Astrocyte (in vitro differentiated cells and primary cell): Measurements from ENCODE around the gene RPL10A. TPM values are rescaled to one million over a fixed set of nuclear protein-coding genes. Genes with fewer than 3 reads are reported as not detected.
"Not testable (repeated sequence)": the region's sequence is repeated elsewhere in the genome, so short reads cannot be mapped to it uniquely, and the experiment has no call there.

Source experiments
- DNase-seq: peaks from one replicate; pipeline ENCODE4 v3.0.0-alpha.2; 2010; ENCODE audit warnings: low read depth
- FAIRE-seq: peaks from 2 replicates; lab custom pipeline; 2011; peaks lifted over from hg19 to GRCh38; lab: Jason Lieb, UNC
- H2AFZ ChIP-seq: 2 replicates; pipeline ENCODE4 v1.6.0; 2012; ENCODE audit warnings: low read depth, low read length, inconsistent platforms
- H3K27ac ChIP-seq: 2 replicates; pipeline ENCODE4 v1.5.1; 2011; ENCODE audit warnings: low read depth, low read length, inconsistent platforms
- H3K27me3 ChIP-seq: 2 replicates; pipeline ENCODE4 v1.6.0; 2011; ENCODE audit warnings: low read length, inconsistent platforms; ENCODE audit not compliant: insufficient read depth
- H3K36me3 ChIP-seq: 2 replicates; pipeline ENCODE4 v1.5.1; 2011; ENCODE audit warnings: low read length, inconsistent platforms; ENCODE audit not compliant: insufficient read depth
- H3K4me1 ChIP-seq: 2 replicates; pipeline ENCODE4 v1.5.1; 2011; ENCODE audit warnings: low read length, inconsistent platforms; ENCODE audit not compliant: insufficient read depth
- H3K4me2 ChIP-seq: 2 replicates; pipeline ENCODE4 v1.6.0; 2012; ENCODE audit warnings: low read length, inconsistent platforms
- H3K4me3 ChIP-seq: 2 replicates; pipeline ENCODE4 v1.5.1; 2011; ENCODE audit warnings: low read depth, mild to moderate bottlenecking, low read length, inconsistent platforms; ENCODE audit not compliant: insufficient read depth
- H3K79me2 ChIP-seq: 2 replicates; pipeline ENCODE4 v1.6.0; 2012; ENCODE audit warnings: mild to moderate bottlenecking, low read length, inconsistent platforms; ENCODE audit not compliant: insufficient read depth
- H3K9ac ChIP-seq: 2 replicates; pipeline ENCODE4 v1.6.0; 2012; ENCODE audit warnings: mild to moderate bottlenecking, low read length, inconsistent platforms
- H3K9me3 ChIP-seq: 2 replicates; pipeline ENCODE4 v1.5.1; 2012; ENCODE audit warnings: low read depth, mild to moderate bottlenecking, low read length, inconsistent platforms; ENCODE audit not compliant: insufficient read depth
- H4K20me1 ChIP-seq: 2 replicates; pipeline ENCODE4 v1.6.0; 2012; ENCODE audit warnings: low read length, inconsistent platforms; ENCODE audit not compliant: insufficient read depth
- H3K27ac Mint-ChIP-seq: one replicate; pipeline ENCODE4 v1.8.0; 2021; ENCODE audit warnings: mild to moderate bottlenecking, mixed read lengths; ENCODE audit not compliant: unreplicated experiment
- H3K27me3 Mint-ChIP-seq: one replicate; pipeline ENCODE4 v1.8.0; 2021; ENCODE audit warnings: low read depth, mixed read lengths; ENCODE audit not compliant: unreplicated experiment
- H3K36me3 Mint-ChIP-seq: one replicate; pipeline ENCODE4 v1.8.0; 2021; ENCODE audit warnings: low read depth, mixed read lengths; ENCODE audit not compliant: unreplicated experiment
- H3K4me1 Mint-ChIP-seq: one replicate; pipeline ENCODE4 v1.8.0; 2021; ENCODE audit warnings: low read depth, mixed read lengths; ENCODE audit not compliant: unreplicated experiment
- H3K4me3 Mint-ChIP-seq: one replicate; pipeline ENCODE4 v1.8.0; 2021; ENCODE audit warnings: mild to moderate bottlenecking, moderate library complexity, mixed read lengths; ENCODE audit not compliant: unreplicated experiment
- H3K9me3 Mint-ChIP-seq: one replicate; pipeline ENCODE4 v1.8.0; 2021; ENCODE audit warnings: mild to moderate bottlenecking, mixed read lengths; ENCODE audit not compliant: unreplicated experiment
- CTCF ChIP-seq: IDR thresholded peaks from 2 replicates; pipeline ENCODE4 v1.5.1; 2011; ENCODE audit warnings: low read depth, mild to moderate bottlenecking, inconsistent platforms, low read length, moderate library complexity; ENCODE audit not compliant: insufficient read depth
- EZH2 ChIP-seq: IDR thresholded peaks from 2 replicates; pipeline ENCODE4 v1.6.1; 2012; ENCODE audit warnings: mild to moderate bottlenecking, low read length, inconsistent platforms; ENCODE audit not compliant: insufficient read depth
- total RNA-seq: library from RNA; stranded (reverse); gene quantifications from 2 replicates; pipeline ENCODE4 v1.2.1, GENCODE V29; 2021

The RPL10A gene
- total RNA-seq, 1 donor from 2014 or later, result 887 TPM

- no peaks in the 10 kb centered on the region for H3K36me3 ChIP-seq
- no peak overlapping the region for H3K4me3 ChIP-seq
- no peak overlapping the region for H3K4me3 Mint-ChIP-seq
- no peak overlapping the region for H3K27ac Mint-ChIP-seq
- no peak overlapping the region for H3K27ac ChIP-seq
- FAIRE-seq (no peak), DNase-seq (no peak)
- no peaks in the 10 kb centered on the region for H3K9me3 ChIP-seq
- peaks cover 20% of the 10 kb centered on the region for H3K27me3 Mint-ChIP-seq
- no peaks in the 10 kb centered on the region for H3K4me1 Mint-ChIP-seq
- H3K4me1 ChIP-seq, result no peaks in the 10 kb centered on the region
- no peaks in the 10 kb centered on the region for H3K79me2 ChIP-seq
- peaks cover 12% of the 10 kb centered on the region for H3K27me3 ChIP-seq
- H3K36me3 Mint-ChIP-seq, result no peaks in the 10 kb centered on the region
- TF ChIP-seq EZH2 (no peak), CTCF (no peak)
- no peak overlapping the region for H3K9ac ChIP-seq
- H4K20me1 ChIP-seq, result no peaks in the 10 kb centered on the region
- no peak overlapping the region for H2AFZ ChIP-seq
- no peak overlapping the region for H3K4me2 ChIP-seq
- no peaks in the 10 kb centered on the region for H3K9me3 Mint-ChIP-seq
Observed at GRCh38 chr6:35516712-35517111, 48.5 kb downstream of the RPL10A start.

GRCh38 chr6:35517978-35518377 is 49.8 kb downstream of the RPL10A start:
- peaks cover 12% of the 10 kb centered on the region for H3K27me3 ChIP-seq
- not testable (repeated sequence) for H3K27ac ChIP-seq, H3K9me3 Mint-ChIP-seq, H3K4me3 Mint-ChIP-seq, H3K4me1 ChIP-seq, H3K4me2 ChIP-seq, H4K20me1 ChIP-seq, H3K36me3 Mint-ChIP-seq, H3K4me1 Mint-ChIP-seq, H3K36me3 ChIP-seq, FAIRE-seq, DNase-seq, H3K27ac Mint-ChIP-seq, H3K4me3 ChIP-seq, H3K9me3 ChIP-seq, H2AFZ ChIP-seq, H3K79me2 ChIP-seq, H3K9ac ChIP-seq
- peaks cover 29% of the 10 kb centered on the region for H3K27me3 Mint-ChIP-seq

DNA sequence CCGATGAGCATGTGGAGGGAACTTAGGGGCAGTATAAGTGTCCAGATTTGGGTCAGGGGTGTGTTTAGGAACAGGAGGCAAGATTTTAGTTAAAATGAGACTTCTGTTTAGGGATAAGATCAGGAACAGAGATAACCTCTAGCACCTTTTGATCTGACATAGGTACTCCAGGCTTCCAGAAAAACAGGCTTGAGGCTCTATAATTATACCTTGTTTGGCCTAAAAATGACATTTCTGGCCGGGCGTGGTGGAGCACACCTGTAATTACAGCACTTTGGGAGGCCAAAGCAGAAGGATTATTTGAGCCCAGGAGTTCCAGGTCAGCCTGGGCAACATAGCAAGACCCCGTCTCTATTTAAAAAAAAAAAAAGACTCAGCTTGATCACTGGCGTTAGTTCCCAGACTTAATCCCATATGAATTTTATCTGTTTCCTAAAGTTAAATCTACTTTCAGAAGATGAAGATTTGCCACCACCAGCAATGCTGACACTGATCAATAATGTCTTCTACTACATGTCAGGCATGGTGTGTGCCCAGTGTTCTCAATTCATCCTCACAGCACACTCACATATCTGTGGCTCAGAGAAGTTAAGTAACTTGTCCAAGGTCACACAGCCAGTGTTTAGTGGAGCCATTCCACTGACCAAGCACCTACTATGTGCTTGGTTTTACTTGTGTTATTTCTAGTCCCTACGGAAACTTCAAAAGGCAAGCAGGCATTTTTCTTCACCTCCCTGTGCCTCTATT is 50.5 kb downstream of the RPL10A start:
- Mint-ChIP-seq H3K4me3 (no peak overlapping the region), H3K9me3 (no peaks in the 10 kb centered on the region), H3K27ac (no peak overlapping the region), H3K27me3 (peaks cover 29% of the 10 kb centered on the region), H3K4me1 (no peaks in the 10 kb centered on the region), H3K36me3 (no peaks in the 10 kb centered on the region)
- H3K4me2 ChIP-seq, result no peak overlapping the region
- no peaks in the 10 kb centered on the region for H3K9me3 ChIP-seq
- H4K20me1 ChIP-seq, result no peaks in the 10 kb centered on the region
- H3K27me3 ChIP-seq, result peaks cover 12% of the 10 kb centered on the region
- TF ChIP-seq EZH2 (no peak), CTCF (no peak)
- FAIRE-seq (no peak), DNase-seq (no peak)
- H3K36me3 ChIP-seq, result no peaks in the 10 kb centered on the region
- H3K27ac ChIP-seq, result no peak overlapping the region
- no peak overlapping the region for H3K4me3 ChIP-seq
- no peak overlapping the region for H3K9ac ChIP-seq
- no peaks in the 10 kb centered on the region for H3K4me1 ChIP-seq
- no peak overlapping the region for H2AFZ ChIP-seq
- no peaks in the 10 kb centered on the region for H3K79me2 ChIP-seq
